HT1080 (cell line): ENCODE measurements around the gene CD177. TPM values are rescaled to one million over a fixed set of nuclear protein-coding genes. Genes with fewer than 3 reads are reported as not detected.
"Not testable (repeated sequence)": the region's sequence is repeated elsewhere in the genome, so short reads cannot be mapped to it uniquely, and the experiment has no call there.

Experiments
- DNase-seq: peaks from one replicate; pipeline ENCODE4 v3.0.0-alpha.2; 2015; ENCODE audit warnings: low read depth
- total RNA-seq: library from RNA; depleted of rRNA; stranded (reverse); fragments of >200 nt; shearing (Covaris generic); gene quantifications from 2 replicates; pipeline ENCODE4 v1.2.3, GENCODE V29; 2014; rRNA removed

CD177 gene
- total RNA-seq, 1 experiment from 2014 or later: not detected

DNA sequence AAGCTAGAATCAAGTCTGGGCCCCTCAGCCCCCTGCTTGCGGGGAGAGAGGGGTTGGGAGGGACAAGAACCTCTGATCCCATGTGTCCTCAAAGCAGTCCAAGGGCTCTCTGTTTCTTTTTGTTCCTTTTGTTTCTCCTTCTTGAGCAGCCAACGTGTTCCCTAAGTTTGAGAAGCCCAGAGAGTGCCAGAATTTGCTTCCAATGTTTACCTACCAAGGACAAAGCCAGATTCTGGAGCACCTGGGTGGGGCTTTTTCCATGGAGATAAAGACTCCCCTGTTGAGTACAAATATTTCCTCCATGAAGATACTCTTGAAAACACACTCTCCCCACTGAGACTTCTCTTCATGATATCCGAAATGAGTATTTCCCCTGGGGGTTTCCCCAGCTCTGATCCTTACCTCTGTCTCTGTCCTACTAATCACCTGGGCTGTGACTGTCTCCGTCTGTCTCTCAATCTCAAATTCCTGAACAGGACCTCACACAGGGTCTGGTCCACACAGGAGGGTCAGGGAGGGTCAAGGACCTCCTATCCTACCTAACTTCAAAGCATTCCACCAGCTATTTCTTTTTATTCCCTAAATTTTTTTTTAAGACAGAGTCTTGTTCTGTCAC, 27.4 kb downstream of the CD177 start:
- no peak for DNase-seq

DNA sequence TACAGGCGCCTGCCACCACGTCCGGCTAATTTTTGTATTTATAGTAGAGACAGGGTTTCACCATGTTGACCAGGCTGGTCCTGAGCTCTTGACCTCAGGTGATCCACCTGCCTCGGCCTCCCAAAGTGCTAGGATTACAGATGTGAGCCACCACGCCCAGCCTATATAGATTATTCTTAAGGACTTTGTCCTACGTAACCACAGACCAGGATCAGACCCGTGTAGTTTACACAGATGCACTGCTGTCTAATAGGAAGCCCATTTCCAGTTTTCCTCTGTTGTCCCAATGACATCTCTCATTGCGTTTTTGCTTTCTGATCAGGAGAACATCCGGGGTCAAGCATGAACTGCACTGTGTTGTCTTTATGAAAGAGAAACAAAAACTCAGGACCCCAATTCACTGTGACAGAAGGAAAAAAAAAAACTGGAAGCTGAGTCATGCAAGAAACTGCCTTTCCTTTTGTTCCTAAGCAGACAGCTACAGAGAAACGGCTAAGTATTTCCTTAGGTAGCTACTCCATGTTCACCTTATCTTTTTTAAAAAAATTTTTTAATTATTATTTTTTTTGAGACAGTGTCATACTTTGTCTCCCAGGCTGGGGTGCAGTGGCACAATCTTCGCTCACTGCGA, 29.2 kb downstream of the CD177 start:
- peak; percentile 10 for DNase-seq

DNA sequence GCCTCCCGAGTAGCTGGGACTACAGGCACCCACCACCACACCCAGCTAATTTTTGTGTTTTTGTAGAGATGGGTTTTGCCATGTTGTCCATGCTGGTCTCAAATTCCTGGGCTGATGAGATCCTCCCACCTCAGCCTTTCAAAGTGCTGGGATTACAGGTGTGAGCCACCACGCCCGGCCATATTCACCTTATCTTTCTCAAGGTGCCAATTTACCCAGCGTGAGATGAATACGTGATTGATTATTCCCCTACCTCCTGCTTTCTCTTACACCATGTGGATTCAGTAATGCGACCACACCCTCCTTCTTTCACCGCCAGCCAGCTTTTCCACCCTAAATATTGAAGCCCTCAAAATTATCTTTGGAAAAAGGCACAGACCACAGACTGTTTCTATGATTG, 29.8 kb downstream of the CD177 start:
- DNase-seq: not testable (repeated sequence)

DNA sequence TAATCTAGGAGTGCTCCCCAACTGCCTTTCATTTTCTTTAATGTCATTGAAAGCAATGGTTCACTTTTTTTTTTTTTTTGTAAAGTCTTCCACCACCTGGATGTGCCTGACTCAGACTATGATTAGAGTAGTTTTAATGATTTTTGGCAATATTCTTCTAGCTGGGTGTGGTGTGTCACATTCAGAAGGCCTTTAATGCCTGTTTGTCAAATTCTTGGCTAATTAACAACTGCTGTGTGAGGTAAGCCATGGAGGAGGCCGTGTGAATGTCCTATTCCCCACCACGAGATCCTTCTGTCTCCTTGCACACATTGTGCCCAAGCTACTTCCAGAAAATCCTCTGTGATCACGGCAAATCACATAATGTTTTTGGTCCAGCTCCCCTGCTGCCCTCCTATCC, 30.3 kb downstream of the CD177 start:
- DNase-seq: not testable (repeated sequence)

DNA sequence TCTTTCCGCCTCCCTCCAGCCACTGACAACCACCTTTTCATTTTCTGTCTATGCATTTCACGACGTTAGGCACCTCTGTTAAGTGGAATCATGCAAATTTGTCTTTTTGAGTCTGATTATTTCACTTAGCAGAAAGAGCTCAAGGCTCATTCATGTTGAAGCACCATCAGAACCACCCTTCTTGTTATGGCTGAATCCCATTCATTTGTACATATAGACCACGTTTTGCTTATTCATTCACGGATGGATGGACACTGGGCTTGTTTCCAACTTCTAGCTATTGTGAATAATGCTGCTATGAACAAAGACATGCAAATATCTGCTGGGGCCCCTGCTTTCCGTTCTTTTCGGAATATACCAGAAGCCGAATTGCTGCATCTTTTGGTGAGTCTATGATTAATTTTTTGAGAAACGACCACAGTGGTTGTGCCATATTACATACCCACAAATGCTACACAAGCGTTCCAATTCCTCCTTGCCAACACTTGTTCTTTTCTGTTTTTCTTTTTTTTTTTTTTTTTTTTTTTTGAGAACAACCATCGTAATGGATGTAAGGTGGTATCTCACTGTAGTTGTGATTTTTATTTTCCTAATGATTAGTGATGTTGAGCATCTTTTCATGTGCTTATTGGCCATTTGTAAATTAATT, 37.5 kb downstream of the CD177 start:
- DNase-seq: not testable (repeated sequence)

DNA sequence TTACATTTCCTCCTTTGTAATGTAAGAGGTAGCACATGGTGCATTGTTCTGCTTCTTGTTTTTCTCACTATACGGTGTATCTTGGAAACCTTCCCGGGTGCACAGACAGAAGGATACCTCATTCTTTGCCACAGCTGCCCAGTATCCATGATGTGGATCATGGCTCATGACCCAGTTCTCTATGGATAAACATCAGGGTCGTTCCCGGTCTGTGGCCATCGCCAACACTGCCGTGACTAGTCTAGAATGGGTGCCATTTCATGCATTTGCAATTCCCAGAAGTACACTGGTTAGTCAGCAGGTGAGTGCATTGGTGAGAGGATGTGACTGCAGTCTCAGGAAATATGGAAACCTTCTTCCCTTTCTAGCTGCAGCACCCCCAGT, 38.1 kb downstream of the CD177 start:
- DNase-seq: not testable (repeated sequence)

DNA sequence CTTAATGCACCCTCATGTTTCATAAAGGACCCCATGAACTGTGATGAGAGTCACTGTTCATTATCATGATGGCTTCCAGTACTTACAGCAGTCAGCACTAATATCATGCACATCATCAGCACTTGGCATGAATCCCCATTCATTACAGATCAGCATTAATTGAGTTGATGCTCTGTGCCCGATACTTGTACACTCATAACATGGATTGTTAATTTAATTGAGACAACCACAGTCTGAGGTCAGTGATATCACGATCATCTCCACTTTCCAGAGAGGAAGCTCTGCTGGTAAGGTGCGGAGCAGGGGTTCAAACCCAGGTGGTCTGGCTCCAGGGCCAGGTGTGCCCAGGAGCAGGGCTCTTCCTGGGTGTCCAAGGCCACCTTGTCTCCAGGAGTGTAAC, 40.0 kb downstream of the CD177 start:
- not testable (repeated sequence) for DNase-seq

DNA sequence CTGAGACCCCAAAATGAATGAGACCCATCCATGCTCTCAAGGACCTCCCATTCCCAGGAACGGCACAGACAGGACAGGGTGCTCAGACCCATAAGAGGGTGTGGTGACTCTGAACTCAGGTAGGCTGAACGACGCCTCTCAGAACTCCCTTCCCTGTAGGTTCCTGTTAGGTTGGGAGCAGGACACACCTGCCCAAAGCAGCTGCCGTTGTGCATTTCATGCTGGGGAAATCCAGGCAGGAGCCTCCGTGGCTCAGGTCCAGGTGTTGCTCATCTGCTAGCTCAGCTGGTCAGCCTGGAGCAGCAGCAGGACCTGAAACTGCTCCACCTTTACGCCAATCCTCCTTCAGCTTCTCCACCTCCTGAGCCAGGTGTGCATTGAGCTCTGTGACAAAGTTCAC, 42.1 kb downstream of the CD177 start:
- no peak for DNase-seq

DNA sequence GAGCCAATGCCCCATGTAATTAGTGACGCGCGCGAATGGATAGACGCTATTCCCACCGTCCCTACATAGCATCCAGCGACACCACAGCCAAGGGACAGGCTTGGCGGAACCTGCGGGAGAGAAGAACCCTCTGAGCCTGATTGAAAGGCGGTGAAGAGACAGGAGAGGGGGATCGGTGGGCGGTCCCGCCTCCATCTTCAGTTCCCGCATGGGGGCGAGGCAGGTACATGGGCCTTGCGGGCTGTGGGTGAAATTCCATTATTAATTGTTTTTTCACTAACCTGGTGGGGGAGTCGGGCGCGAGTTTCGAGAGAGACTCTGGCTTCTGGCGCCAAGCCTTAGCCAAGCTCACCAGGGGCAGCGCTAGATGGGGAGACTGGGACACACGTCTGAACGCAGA, 52.8 kb downstream of the CD177 start:
- DNase-seq: no peak

DNA sequence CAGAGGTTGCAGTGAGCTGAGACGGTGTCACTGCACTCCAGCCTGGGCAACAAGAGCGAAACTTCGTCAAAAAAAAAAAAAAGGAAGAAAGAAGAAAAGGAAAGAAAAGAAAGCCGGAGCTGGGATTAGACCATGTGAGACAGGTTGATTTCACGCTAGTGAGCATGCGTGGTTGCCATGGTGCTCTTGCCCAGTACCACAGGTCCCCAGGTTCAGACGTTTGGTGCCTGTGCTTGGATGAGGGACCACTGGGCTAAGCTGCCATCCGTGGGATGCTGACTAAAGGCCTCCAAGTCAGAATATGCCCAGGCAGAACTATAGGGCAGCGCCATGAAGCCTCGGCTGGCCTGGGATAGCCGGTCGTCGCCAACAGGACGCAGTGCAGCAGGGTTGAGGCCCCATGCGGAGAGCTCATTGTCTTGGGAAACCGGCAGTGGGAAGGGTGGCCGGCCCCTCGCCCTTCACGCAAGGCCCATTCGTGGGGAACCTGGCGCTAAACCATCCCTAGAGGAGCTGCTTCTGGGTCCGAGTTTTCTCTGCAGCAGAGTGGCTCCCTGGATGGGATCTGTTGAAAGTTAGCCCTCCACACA, 54.0 kb downstream of the CD177 start:
- DNase-seq: no peak

DNA sequence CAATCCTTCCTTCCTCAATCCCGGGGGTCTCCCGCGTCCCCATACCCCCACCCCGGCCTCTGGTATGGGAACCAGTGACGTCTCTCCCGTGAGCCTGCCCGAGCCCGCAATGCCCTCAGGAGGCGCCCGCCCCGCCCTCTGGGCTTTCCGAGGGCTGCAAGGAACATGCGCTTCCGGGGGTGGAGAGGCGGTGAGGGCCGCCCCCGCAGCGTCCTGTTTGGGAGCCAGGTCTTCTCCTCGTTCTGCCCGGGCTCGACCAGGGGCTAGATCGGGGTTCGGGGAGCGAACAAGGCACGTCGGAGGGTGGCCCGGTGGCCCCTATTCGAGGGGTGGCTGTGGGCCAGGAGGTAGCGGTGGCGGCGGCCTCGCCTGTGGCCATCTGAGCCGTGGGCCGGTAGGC, 54.6 kb downstream of the CD177 start:
- no peak for DNase-seq

DNA sequence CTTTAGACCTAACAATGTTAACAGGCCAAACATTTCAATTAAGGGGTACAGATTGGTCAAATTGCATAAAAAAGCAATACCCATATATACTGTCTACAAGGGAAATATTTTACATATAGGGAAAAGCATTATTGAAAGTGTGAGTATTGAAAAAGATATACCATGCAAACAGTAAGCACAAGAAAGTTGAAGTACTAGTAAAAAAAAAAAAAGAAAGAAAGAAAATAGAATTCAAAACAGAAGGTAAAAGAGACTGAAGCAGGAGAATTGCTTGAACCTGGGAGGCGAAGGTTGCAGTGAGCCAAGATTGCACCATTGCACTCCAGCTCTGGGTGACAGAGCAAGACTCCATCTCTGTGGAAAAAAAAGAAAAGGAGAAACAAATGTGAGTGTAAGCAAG, 55.9 kb downstream of the CD177 start:
- DNase-seq: no peak

DNA sequence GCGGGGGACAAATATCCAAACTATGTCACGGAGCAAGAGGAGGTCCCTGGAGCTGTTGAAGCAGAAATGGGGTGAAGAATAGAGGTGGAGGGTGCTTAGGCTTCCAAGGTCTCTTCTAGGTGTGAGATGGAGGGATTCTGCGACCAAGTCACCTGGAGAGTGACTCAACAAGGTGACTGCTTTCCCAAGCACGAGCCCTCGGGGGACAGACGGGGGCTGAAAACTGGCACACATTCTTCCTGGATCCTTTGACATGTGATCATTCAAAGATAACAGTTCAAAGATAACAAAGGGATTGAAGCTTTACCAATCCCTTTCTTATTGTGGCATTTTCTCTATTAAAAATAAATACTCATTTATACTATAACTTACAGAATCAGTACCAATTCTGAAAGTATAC, 59.0 kb downstream of the CD177 start:
- DNase-seq: no peak

Other genes starting within 250 kb of the CD177 start
- gene PSG5, start 167.2 kb upstream of the CD177 start, total RNA-seq: 0.21 and 0.40 TPM in 2 replicates
- gene PSG4, start 148.0 kb upstream of the CD177 start, total RNA-seq: not detected in 2 replicates
- gene PSG9, start 84.2 kb upstream of the CD177 start, total RNA-seq: 0.14 and 0.40 TPM in 2 replicates
- not detected in 2 replicates for gene TEX101, start 61.2 kb downstream of the CD177 start, total RNA-seq
- gene LYPD3, start 111.9 kb downstream of the CD177 start, total RNA-seq: not detected in 2 replicates
- 5.3 and 7.0 TPM in 2 replicates for gene PHLDB3, start 151.1 kb downstream of the CD177 start, total RNA-seq
- 30.5 and 31.1 TPM in 2 replicates for gene ETHE1, start 173.5 kb downstream of the CD177 start, total RNA-seq
- not detected in 2 replicates for gene ZNF575, start 179.5 kb downstream of the CD177 start, total RNA-seq
- gene XRCC1, start 221.8 kb downstream of the CD177 start, total RNA-seq: 24.3 and 32.5 TPM in 2 replicates
- 0.58 TPM in 1 of 2 replicates, not detected in the other for gene PINLYP, start 222.1 kb downstream of the CD177 start, total RNA-seq
- gene IRGQ, start 242.4 kb downstream of the CD177 start, total RNA-seq: 7.1 and 12.4 TPM in 2 replicates
- 19.4 and 19.9 TPM in 2 replicates for gene ZNF576, start 242.9 kb downstream of the CD177 start, total RNA-seq